ENCODE data around the gene LYPD6B.

Gene LYPD6B

GRCh38 chr2:149160701-149161217 lies 122.3 kb downstream of the LYPD6B start:
- H3K4me3 ChIP-seq (ENCODE audit: low read depth, low read length) = no peak overlapping the region
- in situ Hi-C loops (cut with HindIII; ENCODE audit: low sequenced_read_pairs) = no loop called here
- DNase-seq (ENCODE audit: low read depth) = peak; percentile 16
- no peak for TF ChIP-seq CTCF (IDR thresholded peaks at IDR 0.05; ENCODE audit: low read depth, low read length, missing control alignments)

- in situ Hi-C loops (cut with HindIII; ENCODE audit: low sequenced_read_pairs) = no loop called here
- no peak for TF ChIP-seq CTCF (IDR thresholded peaks at IDR 0.05; ENCODE audit: low read depth, low read length, missing control alignments)
- no peak overlapping the region for H3K4me3 ChIP-seq (ENCODE audit: low read depth, low read length)
- DNase-seq (ENCODE audit: low read depth) = no peak
Measured at GRCh38 chr2:149161481-149162225, 123.2 kb downstream of the LYPD6B start.

GRCh38 chr2:149164296-149164695 lies 125.8 kb downstream of the LYPD6B start:
- in situ Hi-C loops (cut with HindIII; ENCODE audit: low sequenced_read_pairs) = no loop called here
- no peak for DNase-seq (ENCODE audit: low read depth)
- no peak for TF ChIP-seq CTCF (IDR thresholded peaks at IDR 0.05; ENCODE audit: low read depth, low read length, missing control alignments)
- no peak overlapping the region for H3K4me3 ChIP-seq (ENCODE audit: low read depth, low read length)

- no peak for TF ChIP-seq CTCF (IDR thresholded peaks at IDR 0.05; ENCODE audit: low read depth, low read length, missing control alignments)
- in situ Hi-C loops (cut with HindIII; ENCODE audit: low sequenced_read_pairs) = no loop called here
Measured at GRCh38 chr2:149164827-149165226, 126.3 kb downstream of the LYPD6B start.

GRCh38 chr2:149167001-149167780 lies 128.7 kb downstream of the LYPD6B start:
- H3K4me3 ChIP-seq (ENCODE audit: low read depth, low read length) = no peak overlapping the region
- no peak for DNase-seq (ENCODE audit: low read depth)
- in situ Hi-C loops (cut with HindIII; ENCODE audit: low sequenced_read_pairs) = no loop called here
- no peak for TF ChIP-seq CTCF (IDR thresholded peaks at IDR 0.05; ENCODE audit: low read depth, low read length, missing control alignments)

More at GRCh38 chr2:149164827-149165226, 126.3 kb downstream of the LYPD6B start:
- DNase-seq (ENCODE audit: low read depth) = no peak
- no peak overlapping the region for H3K4me3 ChIP-seq (ENCODE audit: low read depth, low read length)

GRCh38 chr2:149167941-149168340 lies 129.4 kb downstream of the LYPD6B start:
- no peak for TF ChIP-seq CTCF (IDR thresholded peaks at IDR 0.05; ENCODE audit: low read depth, low read length, missing control alignments)
- in situ Hi-C loops (cut with HindIII; ENCODE audit: low sequenced_read_pairs) = no loop called here
- DNase-seq (ENCODE audit: low read depth) = no peak
- no peak overlapping the region for H3K4me3 ChIP-seq (ENCODE audit: low read depth, low read length)
